Osteocyte (in vitro differentiated cells): Measurements from ENCODE around the gene L2HGDH. TPM values are rescaled to one million over a fixed set of nuclear protein-coding genes. Genes with fewer than 3 reads are reported as not detected.

Source experiments
- DNase-seq: peaks from one replicate; pipeline ENCODE4 v3.0.0; 2021; ENCODE audit warnings: mixed read lengths; ENCODE audit not compliant: unreplicated experiment; ENCODE audit errors: extremely low spot score
- H3K27ac Mint-ChIP-seq: one replicate; pipeline ENCODE4 v1.8.0; 2021; ENCODE audit warnings: mild to moderate bottlenecking, mixed read lengths; ENCODE audit not compliant: unreplicated experiment
- H3K27me3 Mint-ChIP-seq: one replicate; pipeline ENCODE4 v1.8.0; 2021; ENCODE audit warnings: mixed read lengths; ENCODE audit not compliant: unreplicated experiment
- H3K36me3 Mint-ChIP-seq: one replicate; pipeline ENCODE4 v1.8.0; 2021; ENCODE audit warnings: mixed read lengths; ENCODE audit not compliant: unreplicated experiment
- H3K4me1 Mint-ChIP-seq: one replicate; pipeline ENCODE4 v1.8.0; 2021; ENCODE audit warnings: mixed read lengths; ENCODE audit not compliant: unreplicated experiment
- H3K4me3 Mint-ChIP-seq: one replicate; pipeline ENCODE4 v1.8.0; 2021; ENCODE audit warnings: mild to moderate bottlenecking, moderate library complexity, mixed read lengths; ENCODE audit not compliant: unreplicated experiment
- H3K9me3 Mint-ChIP-seq: one replicate; pipeline ENCODE4 v1.8.0; 2021; ENCODE audit warnings: mixed read lengths; ENCODE audit not compliant: unreplicated experiment
- total RNA-seq: library from RNA; stranded (reverse); gene quantifications from 2 replicates; pipeline ENCODE4 v1.2.1, GENCODE V29; 2021
- TF ChIP-seq, protein P1 (sequence below): fragments of 200-600 bp; sonication (generic); IDR thresholded peaks from 2 replicates; pipeline ENCODE4 v1.5.0; 2021; ENCODE audit warnings: antibody characterized with exemption, mild to moderate bottlenecking, moderate library complexity

Gene L2HGDH
- total RNA-seq, 1 donor from 2014 or later, result 4.2 TPM

DNA sequence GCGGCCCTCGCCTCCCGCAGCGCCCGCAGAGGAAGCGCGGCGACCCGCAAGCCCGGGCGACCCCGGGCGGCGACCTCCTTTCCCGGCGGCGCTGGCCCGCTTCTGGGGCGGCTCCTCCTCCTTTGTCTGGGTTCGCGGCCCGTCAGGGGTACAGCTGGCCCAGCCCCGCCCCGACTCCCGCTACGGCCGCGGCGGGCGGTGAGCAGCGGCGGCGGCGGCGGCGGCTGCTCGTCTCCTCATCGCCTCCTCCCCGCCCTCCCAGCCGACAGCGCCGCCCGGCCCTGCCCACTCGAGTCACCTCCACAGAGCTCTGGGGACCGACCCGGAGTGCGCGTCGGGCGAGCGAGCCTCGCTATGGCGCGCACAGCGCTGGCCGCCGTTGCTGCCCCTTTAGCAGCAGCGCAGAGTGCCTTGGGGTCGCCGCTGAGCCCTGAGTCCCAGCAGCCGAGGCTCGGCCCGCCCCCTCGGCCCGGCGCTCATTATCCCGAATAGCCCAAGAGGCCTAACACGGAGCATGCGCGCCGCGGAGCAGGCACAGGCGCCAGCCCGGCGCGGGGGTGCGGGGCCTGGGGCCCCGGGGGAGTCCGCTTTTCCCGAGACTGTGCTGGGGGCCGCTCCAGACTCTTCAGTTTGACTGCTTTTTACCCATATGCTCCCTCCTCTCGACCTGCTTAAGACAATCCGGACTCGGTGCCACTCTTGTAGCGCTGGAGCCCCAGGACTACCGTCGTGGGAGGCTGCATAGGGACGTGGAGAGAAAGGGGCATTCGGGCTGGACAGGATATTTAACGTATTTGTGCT, 80.4 kb downstream of the L2HGDH start, which contains the start of gene SOS2:
TSS of gene SOS2 (minus strand) at position 104 of the 801 bp plus-strand sequence. CDS start 295 bp downstream, outside the sequence.
- Mint-ChIP-seq H3K9me3 (no peaks in the 10 kb centered on the region), H3K4me1 (peaks cover 29% of the 10 kb centered on the region), H3K36me3 (no peaks in the 10 kb centered on the region), H3K27ac (peak within 1 kb of the TSS; percentile 95), H3K27me3 (no peaks in the 10 kb centered on the region), H3K4me3 (peak within 1 kb of the TSS; percentile 84)
- TF ChIP-seq, protein P1, sequence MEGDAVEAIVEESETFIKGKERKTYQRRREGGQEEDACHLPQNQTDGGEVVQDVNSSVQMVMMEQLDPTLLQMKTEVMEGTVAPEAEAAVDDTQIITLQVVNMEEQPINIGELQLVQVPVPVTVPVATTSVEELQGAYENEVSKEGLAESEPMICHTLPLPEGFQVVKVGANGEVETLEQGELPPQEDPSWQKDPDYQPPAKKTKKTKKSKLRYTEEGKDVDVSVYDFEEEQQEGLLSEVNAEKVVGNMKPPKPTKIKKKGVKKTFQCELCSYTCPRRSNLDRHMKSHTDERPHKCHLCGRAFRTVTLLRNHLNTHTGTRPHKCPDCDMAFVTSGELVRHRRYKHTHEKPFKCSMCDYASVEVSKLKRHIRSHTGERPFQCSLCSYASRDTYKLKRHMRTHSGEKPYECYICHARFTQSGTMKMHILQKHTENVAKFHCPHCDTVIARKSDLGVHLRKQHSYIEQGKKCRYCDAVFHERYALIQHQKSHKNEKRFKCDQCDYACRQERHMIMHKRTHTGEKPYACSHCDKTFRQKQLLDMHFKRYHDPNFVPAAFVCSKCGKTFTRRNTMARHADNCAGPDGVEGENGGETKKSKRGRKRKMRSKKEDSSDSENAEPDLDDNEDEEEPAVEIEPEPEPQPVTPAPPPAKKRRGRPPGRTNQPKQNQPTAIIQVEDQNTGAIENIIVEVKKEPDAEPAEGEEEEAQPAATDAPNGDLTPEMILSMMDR, result no peak
- DNase-seq, result peak; percentile 95

DNA sequence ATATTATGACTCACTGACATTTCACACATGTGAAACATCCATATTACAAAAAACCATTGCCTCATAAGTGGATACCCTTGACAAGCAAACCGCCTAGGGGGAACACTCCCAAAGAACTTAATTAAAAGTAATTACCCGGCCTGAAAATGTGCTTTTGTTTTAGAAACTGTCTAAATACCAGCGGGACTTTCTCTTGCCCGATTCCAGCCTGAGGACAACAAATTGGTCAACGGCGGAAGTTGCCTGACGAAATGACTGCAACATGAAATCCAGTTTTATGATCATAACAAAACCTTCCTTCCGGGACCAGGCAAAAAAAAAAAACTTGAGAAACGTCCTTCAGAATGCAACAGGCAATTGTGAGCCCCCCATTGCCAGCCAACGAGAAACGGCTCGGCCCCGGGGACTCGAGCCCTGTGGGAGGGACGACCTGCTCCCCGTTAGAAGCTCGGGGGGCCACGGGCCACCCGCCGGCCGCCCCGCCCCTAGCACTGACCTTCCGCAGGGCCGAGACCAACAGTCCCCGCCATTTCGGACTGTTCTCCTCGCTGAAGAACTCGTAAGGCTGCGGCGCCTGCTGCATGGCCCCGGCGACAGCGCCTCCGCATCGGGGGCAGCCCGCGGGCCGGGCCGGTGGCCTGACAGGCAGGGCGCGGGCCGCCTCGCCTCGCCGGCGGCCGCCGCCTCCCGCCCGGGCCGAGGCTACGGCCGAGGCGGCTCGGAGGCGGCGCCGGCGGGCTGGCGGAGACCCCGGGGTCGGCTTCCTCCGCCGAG, 81.1 kb downstream of the L2HGDH start:
- Mint-ChIP-seq H3K27me3 (no peaks in the 10 kb centered on the region), H3K9me3 (no peaks in the 10 kb centered on the region), H3K4me1 (peaks cover 37% of the 10 kb centered on the region), H3K27ac (peak overlapping the region; percentile 95), H3K36me3 (no peaks in the 10 kb centered on the region), H3K4me3 (peak overlapping the region; percentile 84)
- DNase-seq, result no peak
- TF ChIP-seq, protein P1, result no peak

DNA sequence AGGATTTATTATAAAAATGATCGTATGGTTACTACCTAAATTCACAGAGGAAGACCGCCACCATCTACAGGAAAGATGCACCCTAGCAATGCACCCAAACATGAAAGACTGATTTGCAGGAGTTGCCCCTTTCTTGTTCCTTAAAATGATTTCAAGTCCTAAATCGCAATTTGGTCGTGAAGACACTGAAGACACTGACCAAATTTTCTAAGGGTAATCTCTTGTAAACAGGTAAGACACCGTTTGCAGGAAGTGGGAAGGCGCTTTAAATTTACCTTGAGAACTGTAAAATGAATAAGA, 81.7 kb downstream of the L2HGDH start:
- TF ChIP-seq, protein P1, result no peak
- no peaks in the 10 kb centered on the region for H3K9me3 Mint-ChIP-seq
- no peak for DNase-seq
- peak overlapping the region; percentile 84 for H3K4me3 Mint-ChIP-seq
- peaks cover 42% of the 10 kb centered on the region for H3K4me1 Mint-ChIP-seq
- no peaks in the 10 kb centered on the region for H3K36me3 Mint-ChIP-seq
- peak overlapping the region; percentile 95 for H3K27ac Mint-ChIP-seq
- H3K27me3 Mint-ChIP-seq, result no peaks in the 10 kb centered on the region

DNA sequence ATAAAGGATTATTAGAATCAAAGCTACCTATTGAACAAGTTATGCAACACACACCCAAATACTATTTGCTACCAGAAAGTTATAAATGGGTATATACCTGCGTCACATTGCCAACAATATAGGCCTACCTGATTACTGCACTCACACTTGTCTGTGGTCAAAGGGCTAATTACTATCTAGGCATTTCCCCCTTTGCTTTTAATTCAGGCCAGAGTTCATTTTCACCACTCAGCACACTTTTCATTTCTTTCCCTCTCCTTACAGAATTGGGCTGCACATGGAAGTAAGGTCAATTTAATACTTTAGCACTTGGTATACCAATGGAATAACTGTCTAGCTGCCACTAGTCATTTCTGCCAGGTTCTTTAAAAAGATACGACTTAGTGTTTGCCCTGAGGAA, 82.3 kb downstream of the L2HGDH start:
- DNase-seq, result no peak
- H3K9me3 Mint-ChIP-seq, result no peaks in the 10 kb centered on the region
- peak overlapping the region; percentile 95 for H3K27ac Mint-ChIP-seq
- H3K36me3 Mint-ChIP-seq, result no peaks in the 10 kb centered on the region
- TF ChIP-seq, protein P1, result no peak
- H3K4me3 Mint-ChIP-seq, result peak overlapping the region; percentile 84
- H3K4me1 Mint-ChIP-seq, result peaks cover 49% of the 10 kb centered on the region
- no peaks in the 10 kb centered on the region for H3K27me3 Mint-ChIP-seq

DNA sequence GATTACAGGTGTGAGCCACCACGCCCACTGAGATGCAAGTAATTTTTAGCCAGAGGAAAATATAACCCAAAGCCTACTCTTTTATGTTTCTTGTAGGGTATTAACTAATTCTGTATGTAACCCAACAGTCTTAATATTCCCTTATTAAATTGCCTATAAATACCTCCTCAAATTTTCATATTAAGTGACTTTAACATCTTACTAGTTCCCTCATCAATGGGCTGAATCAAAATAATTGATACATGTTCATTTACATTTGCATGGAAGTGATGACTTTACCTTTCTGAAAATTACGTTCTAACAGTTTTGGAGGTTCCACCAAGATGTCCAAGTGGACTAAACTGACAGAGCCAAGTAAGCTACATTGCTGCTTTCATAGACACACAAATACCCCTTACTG, 83.7 kb downstream of the L2HGDH start:
- H3K9me3 Mint-ChIP-seq, result no peaks in the 10 kb centered on the region
- no peak overlapping the region for H3K27ac Mint-ChIP-seq
- no peaks in the 10 kb centered on the region for H3K36me3 Mint-ChIP-seq
- TF ChIP-seq, protein P1, result no peak
- DNase-seq, result no peak
- no peak overlapping the region for H3K4me3 Mint-ChIP-seq
- H3K27me3 Mint-ChIP-seq, result no peaks in the 10 kb centered on the region
- peaks cover 54% of the 10 kb centered on the region for H3K4me1 Mint-ChIP-seq
